Measurements from ENCODE around the gene ARHGAP10. TPM values are rescaled to one million over a fixed set of nuclear protein-coding genes. Genes with fewer than 3 reads are reported as not detected.

The ARHGAP10 gene
- total and polyA plus RNA-seq, 10 of the 15 experiments (the other 5 are each of a cell fraction or from before 2014, with no cell fraction given) = 1.3 to 25.8 (median 17.2) TPM

DNA sequence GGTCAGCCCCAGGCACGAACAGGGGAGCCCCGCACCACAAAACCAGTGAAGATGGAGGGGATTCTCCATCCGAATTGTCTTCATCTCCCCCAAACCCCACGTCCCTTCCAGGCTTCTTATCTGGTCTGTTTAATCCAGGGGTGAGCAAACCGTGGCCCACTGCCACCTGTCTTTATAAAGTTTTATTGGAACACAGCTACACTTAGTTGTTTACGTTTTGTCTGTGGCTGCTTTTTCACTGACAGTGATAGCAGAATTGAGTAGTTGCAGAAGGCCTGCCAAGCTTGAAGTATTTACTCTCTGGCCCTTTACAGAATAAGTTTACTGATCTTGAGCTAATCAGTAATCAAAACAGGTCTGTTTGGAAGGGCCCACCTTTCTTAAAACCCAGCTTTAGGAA, 324.0 kb downstream of the ARHGAP10 start (continued):
- TF ChIP-seq, protein P1, sequence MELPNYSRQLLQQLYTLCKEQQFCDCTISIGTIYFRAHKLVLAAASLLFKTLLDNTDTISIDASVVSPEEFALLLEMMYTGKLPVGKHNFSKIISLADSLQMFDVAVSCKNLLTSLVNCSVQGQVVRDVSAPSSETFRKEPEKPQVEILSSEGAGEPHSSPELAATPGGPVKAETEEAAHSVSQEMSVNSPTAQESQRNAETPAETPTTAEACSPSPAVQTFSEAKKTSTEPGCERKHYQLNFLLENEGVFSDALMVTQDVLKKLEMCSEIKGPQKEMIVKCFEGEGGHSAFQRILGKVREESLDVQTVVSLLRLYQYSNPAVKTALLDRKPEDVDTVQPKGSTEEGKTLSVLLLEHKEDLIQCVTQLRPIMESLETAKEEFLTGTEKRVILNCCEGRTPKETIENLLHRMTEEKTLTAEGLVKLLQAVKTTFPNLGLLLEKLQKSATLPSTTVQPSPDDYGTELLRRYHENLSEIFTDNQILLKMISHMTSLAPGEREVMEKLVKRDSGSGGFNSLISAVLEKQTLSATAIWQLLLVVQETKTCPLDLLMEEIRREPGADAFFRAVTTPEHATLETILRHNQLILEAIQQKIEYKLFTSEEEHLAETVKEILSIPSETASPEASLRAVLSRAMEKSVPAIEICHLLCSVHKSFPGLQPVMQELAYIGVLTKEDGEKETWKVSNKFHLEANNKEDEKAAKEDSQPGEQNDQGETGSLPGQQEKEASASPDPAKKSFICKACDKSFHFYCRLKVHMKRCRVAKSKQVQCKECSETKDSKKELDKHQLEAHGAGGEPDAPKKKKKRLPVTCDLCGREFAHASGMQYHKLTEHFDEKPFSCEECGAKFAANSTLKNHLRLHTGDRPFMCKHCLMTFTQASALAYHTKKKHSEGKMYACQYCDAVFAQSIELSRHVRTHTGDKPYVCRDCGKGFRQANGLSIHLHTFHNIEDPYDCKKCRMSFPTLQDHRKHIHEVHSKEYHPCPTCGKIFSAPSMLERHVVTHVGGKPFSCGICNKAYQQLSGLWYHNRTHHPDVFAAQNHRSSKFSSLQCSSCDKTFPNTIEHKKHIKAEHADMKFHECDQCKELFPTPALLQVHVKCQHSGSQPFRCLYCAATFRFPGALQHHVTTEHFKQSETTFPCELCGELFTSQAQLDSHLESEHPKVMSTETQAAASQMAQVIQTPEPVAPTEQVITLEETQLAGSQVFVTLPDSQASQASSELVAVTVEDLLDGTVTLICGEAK (IDR thresholded peaks at IDR 0.05; ENCODE audit: borderline replicate concordance) = peak; percentile 73

DNA sequence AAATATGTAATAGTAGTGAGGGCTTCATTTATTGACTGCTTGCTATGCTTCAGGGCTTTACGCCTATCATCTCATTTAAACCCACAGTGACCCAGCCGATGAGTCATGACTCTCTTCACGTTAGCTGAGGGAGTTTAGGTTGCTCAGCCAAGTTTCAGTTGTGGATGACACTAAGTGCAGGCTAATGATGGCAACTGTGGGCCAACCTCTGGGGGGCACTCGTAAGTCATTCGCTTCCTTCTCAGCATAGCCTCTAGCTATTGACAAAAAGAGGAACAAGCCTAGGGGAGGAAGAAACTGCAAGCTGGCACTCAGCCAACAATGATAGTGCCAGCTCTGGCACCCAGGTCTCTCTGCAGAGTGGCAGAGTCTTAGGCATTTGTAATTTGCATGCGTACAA, 325.0 kb downstream of the ARHGAP10 start:
- H3K36me3 ChIP-seq (ENCODE audit: control insufficient read depth in 2 of 2, insufficient read depth in 2 of 2, low read length in 1 of 2) = no peaks in the 10 kb centered on the region; a peak in 1 of 4 replicates
- H2AFZ ChIP-seq (ENCODE audit: control insufficient read depth, low read depth, low read length) = no peak overlapping the region
- CTCF ChIA-PET = interaction anchor here (0.6 to 4.3 kb wide), 20 partner anchors 12 to 1828 kb away, joined by 3 to 25 read pairs (median 3); partner anchors contain the start of gene NR3C2
- peaks cover 3% of the 10 kb centered on the region; the same call in 1 of the 2 replicates for H3K79me2 ChIP-seq (ENCODE audit: control insufficient read depth, insufficient read depth, low read length)
- peaks cover 36% of the 10 kb centered on the region for H3K4me1 ChIP-seq (ENCODE audit: control insufficient read depth, insufficient read depth, low read length)
- no peak overlapping the region for H3K27ac ChIP-seq (ENCODE audit: control insufficient read depth, insufficient read depth)
- FAIRE-seq (peak; percentile 90), DNase-seq (ENCODE audit: low read depth, low spot score) (peak; percentile 95), ATAC-seq (peak; percentile 97)
- 8% methylated on average over 6 of the region's 6 CpGs for WGBS (ENCODE audit: insufficient coverage, insufficient replicate concordance, low lambda C conversion rate, missing lambda C conversion rate)
- no peak overlapping the region for H3K9ac ChIP-seq (ENCODE audit: control insufficient read depth, insufficient read depth, low read length)
- H3K4me2 ChIP-seq (ENCODE audit: control insufficient read depth, insufficient read depth) = peak overlapping the region; percentile 25; the same call in 1 of the 2 replicates
- H4K20me1 ChIP-seq (ENCODE audit: control insufficient read depth, insufficient read depth) = peaks cover 5% of the 10 kb centered on the region; the same call in 1 of the 2 replicates
- BruUV-seq (replicated peaks) = no TSS peak
- H3K4me3 ChIP-seq = no peak overlapping the region
- POLR2A ChIA-PET = interaction anchor here (0.7 to 0.9 kb wide), 2 partner anchors 114 to 182 kb away, joined by 3 read pairs; no protein-coding TSS in a partner anchor
- RAD21 ChIA-PET (ENCODE audit: unreplicated experiment) = interaction anchor here (0.7 to 2.0 kb wide), 6 partner anchors 12 to 198 kb away, joined by 3 to 9 read pairs (median 4); no protein-coding TSS in a partner anchor
- no peaks in the 10 kb centered on the region for H3K27me3 ChIP-seq (replicated peaks in 1 of 2; ENCODE audit: control insufficient read depth in 2 of 2, insufficient read depth in 2 of 2, low read length in 1 of 2)
- SMC1A ChIA-PET (ENCODE audit: uncharacterized antibody, unreplicated experiment) = interaction anchor here (0.9 to 2.1 kb wide), 7 partner anchors 12 to 391 kb away, joined by 3 to 13 read pairs (median 4); no protein-coding TSS in a partner anchor
- no peaks in the 10 kb centered on the region for H3K9me3 ChIP-seq (replicated peaks; ENCODE audit: control insufficient read depth, insufficient read depth, low read length)
- in situ Hi-C loops (cut with MboI) (loop anchor here (5.0 kb wide), 1 partner anchor 385 kb away; the partner anchor contains the start of gene NR3C2), intact Hi-C loops (cut with micrococcal nuclease; ENCODE audit: unreplicated experiment) (loop anchor here (5.0 to 10.0 kb wide), 3 partner anchors 115 to 442 kb away; partner anchors contain the start of genes NR3C2 and TMEM184C)
- TF ChIP-seq HDAC6 (IDR thresholded peaks at IDR 0.05; ENCODE audit: unreplicated experiment) (no peak), IKZF2 (IDR thresholded peaks at IDR 0.05) (peak; percentile 35 to 55; a peak in 3 of 4 replicates), SREBF2 (IDR thresholded peaks at IDR 0.05; ENCODE audit: low read length) (no peak), PAX5 (IDR thresholded peaks at IDR 0.05; ENCODE audit: borderline replicate concordance, low read depth, low read length) (0 out of 2 replicates have a peak, but pooled peaks have one; percentile 6), IKZF1 (conservative IDR thresholded peaks at IDR 0.05) (peak; percentile 59), NRF1 (conservative IDR thresholded peaks at IDR 0.05; ENCODE audit: low read depth, low read length) (no peak), CREB1 (IDR thresholded peaks at IDR 0.05; ENCODE audit: low read depth) (0 out of 2 replicates have a peak, but pooled peaks have one; percentile 9), NR2F1 (conservative IDR thresholded peaks at IDR 0.05) (0 out of 2 replicates have a peak, but pooled peaks have one; percentile 40), BCL11A (IDR thresholded peaks at IDR 0.05; ENCODE audit: low read depth, low read length) (0 out of 2 replicates have a peak, but pooled peaks have one; percentile 27), RUNX3 (IDR thresholded peaks at IDR 0.05; ENCODE audit: low read length) (peak; percentile 52; the same call in 1 of the 2 replicates), POLR2AphosphoS5 (IDR thresholded peaks at IDR 0.05; ENCODE audit: low read length) (0 out of 2 replicates have a peak, but pooled peaks have one; percentile 44), MXI1 (IDR thresholded peaks at IDR 0.05; ENCODE audit: low read depth, low read length) (no peak), EP300 (IDR thresholded peaks at IDR 0.05; ENCODE audit: borderline replicate concordance in 1 of 2, control insufficient read depth in 1 of 2, low read depth in 2 of 2, low read length in 2 of 2) (peak in 1 of 2 experiments; percentile 34; a peak in 1 of 4 replicates), NBN (IDR thresholded peaks at IDR 0.05) (peak; percentile 50; the same call in 1 of the 2 replicates)
- TF ChIP-seq, protein P2, sequence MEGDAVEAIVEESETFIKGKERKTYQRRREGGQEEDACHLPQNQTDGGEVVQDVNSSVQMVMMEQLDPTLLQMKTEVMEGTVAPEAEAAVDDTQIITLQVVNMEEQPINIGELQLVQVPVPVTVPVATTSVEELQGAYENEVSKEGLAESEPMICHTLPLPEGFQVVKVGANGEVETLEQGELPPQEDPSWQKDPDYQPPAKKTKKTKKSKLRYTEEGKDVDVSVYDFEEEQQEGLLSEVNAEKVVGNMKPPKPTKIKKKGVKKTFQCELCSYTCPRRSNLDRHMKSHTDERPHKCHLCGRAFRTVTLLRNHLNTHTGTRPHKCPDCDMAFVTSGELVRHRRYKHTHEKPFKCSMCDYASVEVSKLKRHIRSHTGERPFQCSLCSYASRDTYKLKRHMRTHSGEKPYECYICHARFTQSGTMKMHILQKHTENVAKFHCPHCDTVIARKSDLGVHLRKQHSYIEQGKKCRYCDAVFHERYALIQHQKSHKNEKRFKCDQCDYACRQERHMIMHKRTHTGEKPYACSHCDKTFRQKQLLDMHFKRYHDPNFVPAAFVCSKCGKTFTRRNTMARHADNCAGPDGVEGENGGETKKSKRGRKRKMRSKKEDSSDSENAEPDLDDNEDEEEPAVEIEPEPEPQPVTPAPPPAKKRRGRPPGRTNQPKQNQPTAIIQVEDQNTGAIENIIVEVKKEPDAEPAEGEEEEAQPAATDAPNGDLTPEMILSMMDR (IDR thresholded peaks at IDR 0.05 in 2 of 3, conservative IDR thresholded peaks at IDR 0.05 in 1 of 3; ENCODE audit: control insufficient read depth in 2 of 3, extremely low read depth in 1 of 3, insufficient read depth in 1 of 3, low read depth in 3 of 3, low read length in 3 of 3) = peak; percentile 68 to 83 (median 79)

Data from GM12878 (cell line).